ENCODE data around the gene CBX4. TPM values are rescaled to one million over a fixed set of nuclear protein-coding genes. Genes with fewer than 3 reads are reported as not detected.

The CBX4 gene
- polyA plus RNA-seq, 1 donor: 10.0 TPM

GRCh38 chr17:79788455-79788854 is 50.8 kb downstream of the CBX4 start:
- no peak for DNase-seq (ENCODE audit: low read depth)

- no peak for DNase-seq (ENCODE audit: low read depth)
Measured at GRCh38 chr17:79786930-79787643, 52.2 kb downstream of the CBX4 start.

GRCh38 chr17:79785900-79786810 is 53.1 kb downstream of the CBX4 start:
- DNase-seq (ENCODE audit: low read depth): no peak

GRCh38 chr17:79785017-79785899 is 54.0 kb downstream of the CBX4 start:
- DNase-seq (ENCODE audit: low read depth): no peak

- no peak for DNase-seq (ENCODE audit: low read depth)
Measured at GRCh38 chr17:79784353-79785016, 54.8 kb downstream of the CBX4 start.

GRCh38 chr17:79783891-79784290 is 55.3 kb downstream of the CBX4 start:
- no peak for DNase-seq (ENCODE audit: low read depth)

Other genes starting within 250 kb of the CBX4 start
- 0.70 TPM for gene RBFOX3, start 228.4 kb downstream of the CBX4 start, polyA plus RNA-seq (ENCODE audit: insufficient read length)
- gene ENPP7, start 108.5 kb downstream of the CBX4 start, polyA plus RNA-seq (ENCODE audit: insufficient read length): not detected
- 9.0 TPM for gene CBX2, start 61.3 kb downstream of the CBX4 start, polyA plus RNA-seq (ENCODE audit: insufficient read length)
- gene CBX8, start 42.4 kb downstream of the CBX4 start, polyA plus RNA-seq (ENCODE audit: insufficient read length): 5.6 TPM
- gene TBC1D16, start 196.4 kb upstream of the CBX4 start, polyA plus RNA-seq (ENCODE audit: insufficient read length): 26.2 TPM
- gene CCDC40, start 197.2 kb upstream of the CBX4 start, polyA plus RNA-seq (ENCODE audit: insufficient read length): 5.5 TPM